Astrocyte of the spinal cord (primary cell): ENCODE results near the gene KPNA4.

ENCODE experiments used
- DNase-seq: peaks from one replicate; pipeline ENCODE4 v3.0.0; 2011; ENCODE audit warnings: low read depth, low spot score
- H3K4me3 ChIP-seq: 2 replicates; pipeline ENCODE4 v1.5.1; 2011; ENCODE audit warnings: low read depth, mild to moderate bottlenecking, low read length, moderate library complexity
- in situ Hi-C: cut with HindIII; loops from 2 replicates; pipeline ENCODE4 v1.10.0; 2017; ENCODE audit warnings: low sequenced_read_pairs
- TF ChIP-seq, protein P1 (sequence below): IDR thresholded peaks from 2 replicates; pipeline ENCODE4 v1.5.1; 2012; ENCODE audit warnings: low read depth, mild to moderate bottlenecking, low read length, inconsistent platforms

Gene KPNA4, protein sequence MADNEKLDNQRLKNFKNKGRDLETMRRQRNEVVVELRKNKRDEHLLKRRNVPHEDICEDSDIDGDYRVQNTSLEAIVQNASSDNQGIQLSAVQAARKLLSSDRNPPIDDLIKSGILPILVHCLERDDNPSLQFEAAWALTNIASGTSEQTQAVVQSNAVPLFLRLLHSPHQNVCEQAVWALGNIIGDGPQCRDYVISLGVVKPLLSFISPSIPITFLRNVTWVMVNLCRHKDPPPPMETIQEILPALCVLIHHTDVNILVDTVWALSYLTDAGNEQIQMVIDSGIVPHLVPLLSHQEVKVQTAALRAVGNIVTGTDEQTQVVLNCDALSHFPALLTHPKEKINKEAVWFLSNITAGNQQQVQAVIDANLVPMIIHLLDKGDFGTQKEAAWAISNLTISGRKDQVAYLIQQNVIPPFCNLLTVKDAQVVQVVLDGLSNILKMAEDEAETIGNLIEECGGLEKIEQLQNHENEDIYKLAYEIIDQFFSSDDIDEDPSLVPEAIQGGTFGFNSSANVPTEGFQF

DNA sequence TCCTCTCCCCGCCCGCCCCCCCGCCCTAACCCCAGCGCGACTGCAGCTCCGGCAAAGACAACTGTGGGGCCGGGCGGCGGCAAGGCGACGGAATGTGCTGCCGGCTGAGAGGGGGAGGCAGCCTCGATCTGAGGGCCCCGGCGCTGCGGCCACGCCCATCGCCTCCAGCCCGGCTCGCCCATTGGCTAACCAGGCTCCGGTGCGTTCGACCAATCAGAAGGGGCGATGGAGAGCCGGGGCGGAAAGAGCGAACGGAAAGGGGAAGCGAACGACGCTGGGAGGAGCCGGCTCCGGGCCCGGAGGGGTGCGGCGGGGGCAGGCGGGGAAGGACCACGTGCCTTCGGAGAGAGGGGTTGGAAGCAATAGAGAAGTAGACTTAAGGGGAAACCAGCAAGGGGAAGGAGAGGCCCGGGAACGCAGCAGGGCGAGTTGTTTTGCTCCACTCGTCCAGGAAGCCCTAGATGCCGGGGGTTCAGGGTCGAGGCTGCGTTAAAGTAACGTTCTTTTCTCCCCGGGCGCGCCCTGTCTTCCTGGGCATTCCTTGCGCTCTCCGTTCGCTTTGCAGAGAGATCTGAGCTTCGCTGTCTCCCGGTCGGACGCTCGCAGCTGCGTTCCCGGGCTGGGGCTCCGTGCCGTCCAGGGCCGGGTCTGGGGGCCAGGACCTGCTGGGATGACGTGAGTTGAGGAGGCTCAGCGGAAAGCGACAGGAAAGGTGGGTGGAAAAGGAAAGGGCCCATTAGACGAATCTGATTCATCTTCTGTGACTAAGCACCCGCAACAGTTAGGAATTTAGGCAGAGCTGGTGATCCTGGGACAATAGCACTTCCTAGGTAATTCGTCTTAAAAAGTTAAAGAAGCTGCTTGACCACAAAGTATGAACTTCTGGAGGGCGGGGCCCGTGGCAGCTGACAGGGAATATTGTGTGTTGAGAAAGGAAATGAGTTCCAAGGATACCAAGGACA lies at the start of gene KPNA4:
KPNA4 (minus strand) TSS at position 130 of the 962 bp plus-strand sequence. CDS start 289 bp downstream, outside the sequence.
- in situ Hi-C loops: no loop called here
- peak within 1 kb of the TSS; percentile 91 for H3K4me3 ChIP-seq
- peak; percentile 98 for DNase-seq
- TF ChIP-seq, protein P1, sequence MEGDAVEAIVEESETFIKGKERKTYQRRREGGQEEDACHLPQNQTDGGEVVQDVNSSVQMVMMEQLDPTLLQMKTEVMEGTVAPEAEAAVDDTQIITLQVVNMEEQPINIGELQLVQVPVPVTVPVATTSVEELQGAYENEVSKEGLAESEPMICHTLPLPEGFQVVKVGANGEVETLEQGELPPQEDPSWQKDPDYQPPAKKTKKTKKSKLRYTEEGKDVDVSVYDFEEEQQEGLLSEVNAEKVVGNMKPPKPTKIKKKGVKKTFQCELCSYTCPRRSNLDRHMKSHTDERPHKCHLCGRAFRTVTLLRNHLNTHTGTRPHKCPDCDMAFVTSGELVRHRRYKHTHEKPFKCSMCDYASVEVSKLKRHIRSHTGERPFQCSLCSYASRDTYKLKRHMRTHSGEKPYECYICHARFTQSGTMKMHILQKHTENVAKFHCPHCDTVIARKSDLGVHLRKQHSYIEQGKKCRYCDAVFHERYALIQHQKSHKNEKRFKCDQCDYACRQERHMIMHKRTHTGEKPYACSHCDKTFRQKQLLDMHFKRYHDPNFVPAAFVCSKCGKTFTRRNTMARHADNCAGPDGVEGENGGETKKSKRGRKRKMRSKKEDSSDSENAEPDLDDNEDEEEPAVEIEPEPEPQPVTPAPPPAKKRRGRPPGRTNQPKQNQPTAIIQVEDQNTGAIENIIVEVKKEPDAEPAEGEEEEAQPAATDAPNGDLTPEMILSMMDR: no peak

DNA sequence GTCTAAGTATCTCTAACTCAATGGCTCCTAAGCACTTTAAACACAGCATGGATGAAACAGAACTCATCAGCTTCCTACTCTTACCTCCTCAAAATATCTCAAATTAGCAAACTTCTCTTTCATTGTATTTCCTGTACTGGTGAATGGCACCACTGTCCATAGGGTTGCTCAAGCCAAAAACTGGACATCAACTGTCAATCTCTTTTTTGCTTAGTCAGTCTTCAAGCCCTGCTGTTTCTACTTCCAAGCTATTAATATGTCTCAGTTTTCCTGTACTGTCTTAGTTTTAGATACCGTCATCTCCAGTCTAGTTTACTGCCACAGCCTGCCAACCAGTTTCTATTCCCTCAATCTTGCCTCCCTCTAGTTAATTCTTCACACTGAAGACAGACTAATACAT lies 48.3 kb upstream of the KPNA4 start:
- in situ Hi-C loops: no loop called here
- TF ChIP-seq, protein P1: no peak
- H3K4me3 ChIP-seq: no peak overlapping the region
- no peak for DNase-seq

DNA sequence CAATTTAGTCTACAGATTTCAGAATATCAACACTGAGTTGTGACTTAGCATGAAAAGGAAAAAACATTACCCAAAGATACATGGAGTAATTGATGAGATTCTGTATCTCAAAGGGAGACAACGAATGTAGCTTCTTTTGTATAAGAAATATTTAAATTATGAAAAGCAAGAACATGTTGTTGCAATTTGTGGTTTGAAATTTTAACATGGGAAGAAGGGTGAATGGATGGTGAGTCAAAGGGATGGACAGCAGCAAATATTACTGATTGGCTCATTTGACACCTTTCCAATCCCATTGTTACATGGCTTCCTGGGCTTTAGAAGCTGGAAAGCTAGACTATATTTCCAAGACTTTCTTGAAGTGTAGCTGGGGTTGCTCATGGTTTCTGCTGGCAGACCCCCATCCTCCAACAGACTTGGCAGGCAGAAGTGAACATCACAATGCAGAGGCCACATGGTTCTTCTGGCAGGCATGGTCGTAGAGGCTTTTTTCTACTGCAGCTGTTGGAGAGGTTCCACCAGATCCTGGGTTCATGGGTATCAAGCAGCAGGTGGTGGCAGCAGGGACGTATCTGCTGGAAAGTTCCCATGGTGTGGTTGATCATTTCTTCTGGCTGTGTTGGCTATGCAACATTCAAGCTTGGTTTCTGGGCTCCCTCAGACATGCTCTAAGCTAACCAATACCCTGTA lies 47.2 kb upstream of the KPNA4 start:
- in situ Hi-C loops: no loop called here
- H3K4me3 ChIP-seq: no peak overlapping the region
- DNase-seq: no peak
- TF ChIP-seq, protein P1: no peak

DNA sequence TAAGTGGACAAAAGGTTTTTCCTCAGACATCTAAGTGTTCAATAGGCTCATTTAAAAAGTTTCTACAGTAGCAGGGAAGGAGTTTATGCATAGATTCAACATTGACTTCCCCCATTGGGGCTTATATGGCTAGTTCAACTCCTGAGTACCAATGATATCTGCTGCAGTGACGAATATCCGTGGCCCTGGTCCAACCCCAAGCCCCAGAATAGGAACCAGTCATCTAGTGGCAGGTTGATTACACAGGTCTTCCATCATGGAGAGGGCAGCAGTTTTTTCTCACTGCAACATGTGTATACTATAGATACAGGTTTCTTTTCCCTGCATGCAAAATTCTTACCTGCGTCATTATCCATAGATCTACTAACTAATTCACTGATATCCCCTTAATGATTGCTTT lies 45.8 kb upstream of the KPNA4 start:
- TF ChIP-seq, protein P1: no peak
- no peak for DNase-seq
- in situ Hi-C loops: no loop called here
- H3K4me3 ChIP-seq: no peak overlapping the region

DNA sequence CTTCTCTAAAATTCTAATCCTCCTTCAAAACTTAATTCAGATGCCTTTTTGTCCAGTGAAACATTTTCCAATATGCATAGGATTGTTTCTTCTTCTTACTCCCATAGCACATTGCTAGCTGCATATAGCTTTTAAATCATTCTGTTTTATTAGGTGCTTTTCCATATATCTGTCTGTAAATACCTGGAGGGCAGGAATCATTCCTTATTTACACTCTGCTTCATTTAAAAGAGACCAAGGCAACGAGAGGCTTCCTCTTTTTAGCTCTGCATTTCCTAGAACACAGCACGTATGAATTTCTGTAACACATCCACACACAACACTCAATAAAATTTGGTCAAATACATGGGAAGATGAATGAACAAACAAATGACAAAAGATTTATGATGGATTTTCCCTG lies 43.5 kb upstream of the KPNA4 start:
- no peak overlapping the region for H3K4me3 ChIP-seq
- DNase-seq: no peak
- TF ChIP-seq, protein P1: no peak
- in situ Hi-C loops: no loop called here

DNA sequence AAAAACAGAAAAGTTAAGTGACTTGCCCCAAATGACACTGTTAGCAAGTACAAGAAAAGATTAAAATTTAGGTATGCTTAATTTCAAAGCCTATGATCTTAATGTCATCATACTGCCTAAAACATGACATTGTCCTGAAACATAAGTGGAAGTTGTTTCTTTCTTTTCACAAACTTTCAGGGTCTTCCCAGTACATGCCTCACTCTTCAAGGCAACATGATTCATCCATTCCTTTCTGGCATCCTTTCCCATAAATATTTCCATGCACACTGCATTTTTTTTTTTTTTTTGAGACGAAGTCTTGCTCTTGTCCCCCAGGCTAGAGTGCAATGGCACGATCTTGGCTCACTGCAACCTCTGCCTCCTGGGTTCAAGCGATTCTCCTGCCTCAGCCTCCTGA lies 42.5 kb upstream of the KPNA4 start:
- in situ Hi-C loops: no loop called here

More for the DNA sequence above, 42.5 kb upstream of the KPNA4 start:
- no peak overlapping the region for H3K4me3 ChIP-seq
- DNase-seq: no peak
- TF ChIP-seq, protein P1: no peak
